Endothelial cell of umbilical vein (primary cell): ENCODE data around the gene TYSND1. TPM values are rescaled to one million over a fixed set of nuclear protein-coding genes. Genes with fewer than 3 reads are reported as not detected.

Source experiments
- BruUV-seq: library from RNA; stranded (reverse); fragments of 400-500 nt; replicated peaks from 2 replicates; lab custom pipeline; 2021; lab: Mats Ljungman, UMichigan
- CTCF ChIA-PET: fragments of 300-600, 350-600 bp; sonication (Branson Sonifier 250); formaldehyde crosslinking; loops from one replicate; lab custom pipeline; 2021; ENCODE audit warnings: antibody characterized with exemption, inconsistent platforms; lab: Charles Lee
- POLR2A ChIA-PET: fragments of 300-600, 350-600 bp; sonication (Branson Sonifier 250); formaldehyde crosslinking; loops from one replicate; lab custom pipeline; 2021; ENCODE audit warnings: antibody characterized with exemption, inconsistent platforms; lab: Charles Lee
- DNase-seq: peaks from one replicate; pipeline ENCODE4 v3.0.0-alpha.2; 2011; ENCODE audit warnings: low read depth, low spot score
- FAIRE-seq: peaks from 2 replicates; lab custom pipeline; 2011; peaks lifted over from hg19 to GRCh38; lab: Jason Lieb, UNC
- H2AFZ ChIP-seq: 2 replicates; pipeline ENCODE4 v1.6.0; 2012; ENCODE audit warnings: low read depth, low read length, control low read depth, inconsistent platforms
- H3K27ac ChIP-seq: 2 replicates; pipeline ENCODE4 v1.5.1; 2011; ENCODE audit warnings: low read depth, mild to moderate bottlenecking, control low read depth, low read length, moderate library complexity; ENCODE audit not compliant: insufficient read depth
- H3K27me3 ChIP-seq, 2 experiments: 2 replicates each; pipeline versions ENCODE4 v1.6.0 to v1.6.1; 2011; ENCODE audit warnings: low read length in 2 of 2, mixed read lengths in 1 of 2; ENCODE audit not compliant: control insufficient read depth in 2 of 2, insufficient read depth in 2 of 2
- H3K36me3 ChIP-seq, 2 experiments: 2 replicates in 1 of 2; 3 replicates in 1 of 2; pipeline ENCODE4 v1.5.1; 2011; ENCODE audit warnings: low read length in 2 of 2, mild to moderate bottlenecking in 1 of 2, moderate library complexity in 1 of 2; ENCODE audit not compliant: control insufficient read depth in 2 of 2, insufficient read depth in 2 of 2; ENCODE audit errors: extremely low read depth in 1 of 2
- H3K4me1 ChIP-seq: 3 replicates; pipeline ENCODE4 v1.5.1; 2011; ENCODE audit warnings: mild to moderate bottlenecking, low read length; ENCODE audit not compliant: control insufficient read depth, insufficient read depth; ENCODE audit errors: extremely low read depth
- H3K4me2 ChIP-seq: 2 replicates; pipeline ENCODE4 v1.6.1; 2011; ENCODE audit warnings: low read length, control low read depth, mixed read lengths; ENCODE audit not compliant: insufficient read depth
- H3K4me3 ChIP-seq, 3 experiments: fragments of 200-600 bp in 1 of 3; sonication (generic), shearing (Covaris generic) in 1 of 3; replicated peaks in 1 of 3; 2 replicates each; pipeline ENCODE4 v1.5.1; 2011 to 2016; ENCODE audit warnings: control low read depth in 3 of 3, low read length in 3 of 3, mild to moderate bottlenecking in 2 of 3, inconsistent platforms in 1 of 3, low read depth in 1 of 3, moderate library complexity in 1 of 3; ENCODE audit not compliant: insufficient read depth in 1 of 3
- H3K79me2 ChIP-seq: 2 replicates; pipeline ENCODE4 v1.6.0; 2012; ENCODE audit warnings: low read length, inconsistent platforms; ENCODE audit not compliant: control insufficient read depth, insufficient read depth
- H3K9ac ChIP-seq: replicated peaks from 2 replicates; pipeline ENCODE3; 2011; ENCODE audit warnings: low read length, control low read depth; ENCODE audit not compliant: insufficient read depth; ENCODE audit errors: extremely low read depth
- H3K9me1 ChIP-seq: replicated peaks from 3 replicates; pipeline ENCODE4 v1.6.0; 2011; ENCODE audit warnings: mild to moderate bottlenecking, low read length; ENCODE audit not compliant: control insufficient read depth, insufficient read depth; ENCODE audit errors: extremely low read depth
- H3K9me3 ChIP-seq: replicated peaks from 2 replicates; pipeline ENCODE4 v1.5.1; 2012; ENCODE audit warnings: low read length, inconsistent platforms; ENCODE audit not compliant: control insufficient read depth, insufficient read depth
- H4K20me1 ChIP-seq: replicated peaks from 2 replicates; pipeline ENCODE3; 2011; ENCODE audit warnings: mild to moderate bottlenecking, low read length; ENCODE audit not compliant: control insufficient read depth, insufficient read depth; ENCODE audit errors: extremely low read depth
- CTCF ChIP-seq, 2 donors: IDR thresholded peaks; 1 replicate in 1 of 2; 2 replicates in 1 of 2; pipeline ENCODE4 v1.5.1; 2011; ENCODE audit warnings: low read length in 2 of 2, mild to moderate bottlenecking in 2 of 2, moderate library complexity in 2 of 2, control low read depth in 1 of 2, inconsistent platforms in 1 of 2, low read depth in 1 of 2; ENCODE audit not compliant: insufficient read depth in 1 of 2; ENCODE audit errors: extremely low read depth in 1 of 2
- EZH2 ChIP-seq: IDR thresholded peaks from 2 replicates; pipeline ENCODE4 v1.6.1; 2012; ENCODE audit warnings: borderline replicate concordance, low read depth, mild to moderate bottlenecking, moderate library complexity, low read length, inconsistent platforms; ENCODE audit not compliant: severe bottlenecking
- FOS ChIP-seq: IDR thresholded peaks from 2 replicates; pipeline ENCODE4 v1.6.1; 2011; ENCODE audit warnings: mild to moderate bottlenecking, low read length, moderate library complexity, borderline replicate concordance; ENCODE audit not compliant: insufficient read depth
- GATA2 ChIP-seq: IDR thresholded peaks from 2 replicates; pipeline ENCODE4 v1.7.0; 2011; ENCODE audit warnings: low read depth, mild to moderate bottlenecking, moderate library complexity, mixed read lengths, low read length; ENCODE audit not compliant: insufficient read length, insufficient read depth
- JUN ChIP-seq: IDR thresholded peaks from 2 replicates; pipeline ENCODE4 v1.6.1; 2011; ENCODE audit warnings: borderline replicate concordance, low read depth; ENCODE audit not compliant: insufficient read length, insufficient read depth
- MAX ChIP-seq: IDR thresholded peaks from 2 replicates; pipeline ENCODE4 v1.6.1; 2011; ENCODE audit not compliant: insufficient read depth, insufficient read length
- MYC ChIP-seq: IDR thresholded peaks from one replicate; pipeline ENCODE4 v1.6.1; 2011; ENCODE audit warnings: mild to moderate bottlenecking, low read depth, low read length
- POLR2A ChIP-seq: IDR thresholded peaks from 2 replicates; pipeline ENCODE4 v1.6.1; 2012; ENCODE audit warnings: low read depth, mild to moderate bottlenecking, control low read depth, low read length
- POLR2AphosphoS5 ChIP-seq: IDR thresholded peaks from 2 replicates; pipeline ENCODE4 v1.6.1; 2012; ENCODE audit warnings: low read depth, mild to moderate bottlenecking, control low read depth, low read length, moderate library complexity; ENCODE audit not compliant: insufficient read depth
- dilution Hi-C: fragments of 300-500 bp; cut with MboI; formaldehyde crosslinking; loops from one replicate; pipeline ENCODE4 v1.15.0; 2019; ENCODE audit warnings: low sequenced_read_pairs; ENCODE audit not compliant: extremely low pct_ligation_motif_present
- intact Hi-C: fragments of 100-400 bp; cut with micrococcal nuclease; formaldehyde crosslinking; loops from one replicate; pipeline ENCODE4 v1.10.0; 2022
- polyA plus RNA-seq, 4 experiments: library from polyadenylated mRNA; depleted of rRNA in 3 of 4; stranded (reverse) in 3 of 4; unstranded in 1 of 4; fragments of >200 nt; gene quantifications; 2 replicates each; pipeline versions ENCODE4 v1.2.1 to v1.2.3, GENCODE V29; 2011 to 2012; ENCODE audit warnings: missing spikeins in 1 of 4
- total RNA-seq: library from RNA; stranded (reverse); gene quantifications from 2 replicates; pipeline ENCODE4 v1.2.3, GENCODE V29; 2021

TYSND1 gene
- total and polyA plus RNA-seq, 2 donors (not counting 3 experiments of a cell fraction or from before 2014, with no cell fraction given) = 5.1 to 7.8 TPM

GRCh38 chr10:70158113-70158512 is 11.6 kb upstream of the TYSND1 start:
- no peak overlapping the region for H2AFZ ChIP-seq
- dilution Hi-C loops = no loop called here
- ChIA-PET POLR2A (interaction anchor here (0.6 to 1.0 kb wide), 2 partner anchors 12 to 14 kb away, joined by 8 to 11 read pairs; partner anchors contain the start of gene TYSND1), CTCF (interaction anchor here (0.7 to 2.6 kb wide), 2 partner anchors 12 to 59 kb away, joined by 4 to 17 read pairs; partner anchors contain the start of gene TYSND1)
- DNase-seq (no peak), FAIRE-seq (no peak)
- H3K27me3 ChIP-seq = no peaks in the 10 kb centered on the region
- H3K9ac ChIP-seq = no peak overlapping the region
- peaks cover 15 to 38% of the 10 kb centered on the region in 2 experiments for H3K36me3 ChIP-seq
- peaks cover 27% of the 10 kb centered on the region for H3K79me2 ChIP-seq
- intact Hi-C loops = no loop called here
- H3K9me3 ChIP-seq = no peaks in the 10 kb centered on the region
- no peaks in the 10 kb centered on the region for H3K9me1 ChIP-seq
- no peak overlapping the region for H3K4me3 ChIP-seq
- no peak overlapping the region for H3K27ac ChIP-seq
- no peak for TF ChIP-seq GATA2
- no peak for TF ChIP-seq FOS
- no peak for TF ChIP-seq EZH2
- no peak for TF ChIP-seq JUN
- no peak for TF ChIP-seq CTCF (IDR thresholded peaks at IDR 0.05; ENCODE audit: extremely low read depth in 1 of 2, insufficient read depth in 1 of 2, low read depth in 1 of 2, low read length in 2 of 2)
- TF ChIP-seq MAX = no peak
- no peak for TF ChIP-seq POLR2A
- TF ChIP-seq MYC = no peak
- no peak for TF ChIP-seq POLR2AphosphoS5
- no peaks in the 10 kb centered on the region for H3K4me1 ChIP-seq
- H3K4me2 ChIP-seq = no peak overlapping the region
- no TSS peak for BruUV-seq
- peaks cover 5% of the 10 kb centered on the region for H4K20me1 ChIP-seq
